NCI-H1105 treated with DMSO at 0.1 percent for 48 hours (cell line): ENCODE results near the gene CTDSPL.

Experiments used
- DNase-seq: peaks from one replicate; lab custom pipeline; 2025; lab: John Stamatoyannopoulos, UW

Gene CTDSPL

DNA sequence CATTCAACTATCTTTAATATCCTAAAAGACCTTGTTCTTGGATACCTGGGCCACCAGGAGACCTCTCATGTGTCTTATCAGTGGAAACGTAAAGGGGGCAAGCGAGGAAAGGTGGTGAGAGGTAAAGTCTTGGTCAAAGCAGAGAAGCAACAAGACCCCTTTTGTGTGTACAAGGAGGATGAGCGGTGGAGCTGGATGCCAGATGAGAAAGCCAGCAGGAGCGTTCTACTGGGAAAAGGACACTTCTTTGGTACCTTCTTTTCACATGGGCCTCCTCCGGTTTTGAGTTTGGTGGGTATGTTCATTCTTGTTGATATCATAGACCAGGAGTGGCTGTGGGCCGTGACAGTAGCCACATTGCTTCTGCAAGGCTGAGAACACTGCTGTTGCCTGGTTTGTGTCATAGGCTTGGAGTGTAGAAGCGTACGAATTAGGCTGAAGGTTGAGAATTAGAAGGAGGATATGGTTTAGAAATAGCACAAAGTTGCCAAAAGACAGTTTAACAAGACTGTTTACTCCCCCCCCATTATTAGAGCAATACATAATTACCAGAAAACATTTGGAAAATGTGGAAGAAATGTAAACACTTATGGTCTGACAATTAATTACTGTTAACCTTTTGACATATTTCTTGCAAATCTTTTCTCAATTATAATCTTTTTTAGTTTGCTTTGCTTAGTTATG lies 82.1 kb downstream of the CTDSPL start:
- DNase-seq = no peak

GRCh38 chr3:37944391-37944842 lies 82.7 kb downstream of the CTDSPL start:
- no peak for DNase-seq

DNA sequence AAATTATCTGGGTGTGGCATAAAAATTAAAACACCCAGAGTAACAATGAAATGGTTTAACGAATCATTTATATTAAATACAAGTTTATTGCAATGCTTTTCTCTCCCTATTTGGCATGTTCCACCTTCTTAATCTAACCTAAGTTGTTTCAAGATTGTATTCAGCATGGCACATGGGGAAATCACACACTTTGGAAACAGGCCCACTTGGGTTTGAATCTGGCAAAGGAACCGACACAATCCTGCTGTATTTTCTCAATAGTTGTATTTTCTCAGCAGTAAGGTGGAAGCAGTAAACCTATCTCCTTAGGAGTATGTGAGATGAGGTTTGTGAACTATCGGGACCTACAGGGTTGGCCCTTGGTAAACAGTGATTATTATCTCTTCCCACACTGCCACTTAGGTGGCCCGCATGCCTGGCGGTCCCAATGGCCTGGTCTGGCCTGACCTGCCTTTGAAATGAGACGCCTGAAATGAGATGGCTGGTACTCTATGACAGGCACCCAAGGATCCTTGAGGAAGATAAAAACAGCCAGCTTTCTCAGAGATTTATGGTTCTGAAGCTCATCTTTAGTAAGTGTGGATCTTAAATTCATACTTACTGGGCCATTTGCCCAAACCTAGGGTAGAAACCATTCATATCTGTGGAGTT lies 83.6 kb downstream of the CTDSPL start:
- no peak for DNase-seq

GRCh38 chr3:37945807-37946530 lies 84.3 kb downstream of the CTDSPL start:
- DNase-seq = no peak

- DNase-seq = no peak
These were observed 84.8 kb downstream of the CTDSPL start for GRCh38 chr3:37946531-37946889.

DNA sequence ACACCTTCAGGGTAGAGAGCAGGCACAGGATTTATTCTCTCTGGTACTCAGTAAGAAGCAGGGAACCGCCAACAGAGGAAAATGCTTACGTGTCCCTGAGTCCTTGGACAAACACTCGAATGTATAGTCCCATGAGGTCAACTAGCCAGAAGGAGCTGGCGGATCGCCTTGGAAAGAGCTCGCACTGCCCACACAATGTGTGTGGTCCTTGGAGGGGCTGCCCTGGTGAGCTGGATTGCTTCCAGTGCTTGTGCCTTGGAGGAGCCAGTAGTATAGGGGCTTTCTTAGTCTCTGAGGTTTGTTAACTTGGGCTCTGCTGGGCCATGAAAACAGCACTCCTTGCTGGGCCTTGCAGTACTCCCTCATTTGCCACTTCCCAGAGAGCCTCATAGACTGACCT lies 88.2 kb downstream of the CTDSPL start:
- DNase-seq = no peak

- DNase-seq = no peak
These were observed 90.9 kb downstream of the CTDSPL start for GRCh38 chr3:37952564-37952963.

DNA sequence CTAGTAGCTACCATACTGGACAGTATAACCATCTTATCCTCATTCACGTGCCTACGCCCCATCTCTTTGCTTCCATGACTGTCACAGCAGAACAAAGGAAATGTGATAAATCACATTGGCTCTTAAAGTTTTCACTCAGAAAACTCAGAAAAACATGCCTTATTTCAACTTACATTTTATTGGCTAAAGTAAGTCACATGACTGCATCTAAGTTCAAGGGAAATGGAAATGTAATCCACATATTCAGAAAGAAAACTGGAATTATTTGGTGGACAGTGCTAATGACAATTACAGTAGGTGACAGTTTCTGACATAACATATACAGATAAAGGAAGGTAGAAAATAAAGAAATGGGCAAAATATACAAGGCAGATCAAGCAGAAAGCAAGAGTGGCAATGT lies 91.5 kb downstream of the CTDSPL start:
- DNase-seq = no peak

- no peak for DNase-seq
These were observed 92.2 kb downstream of the CTDSPL start for GRCh38 chr3:37953707-37954394.

- DNase-seq = no peak
These were observed 93.2 kb downstream of the CTDSPL start for GRCh38 chr3:37954881-37955280.

- DNase-seq = no peak
These were observed 94.4 kb downstream of the CTDSPL start for GRCh38 chr3:37955918-37956707.

DNA sequence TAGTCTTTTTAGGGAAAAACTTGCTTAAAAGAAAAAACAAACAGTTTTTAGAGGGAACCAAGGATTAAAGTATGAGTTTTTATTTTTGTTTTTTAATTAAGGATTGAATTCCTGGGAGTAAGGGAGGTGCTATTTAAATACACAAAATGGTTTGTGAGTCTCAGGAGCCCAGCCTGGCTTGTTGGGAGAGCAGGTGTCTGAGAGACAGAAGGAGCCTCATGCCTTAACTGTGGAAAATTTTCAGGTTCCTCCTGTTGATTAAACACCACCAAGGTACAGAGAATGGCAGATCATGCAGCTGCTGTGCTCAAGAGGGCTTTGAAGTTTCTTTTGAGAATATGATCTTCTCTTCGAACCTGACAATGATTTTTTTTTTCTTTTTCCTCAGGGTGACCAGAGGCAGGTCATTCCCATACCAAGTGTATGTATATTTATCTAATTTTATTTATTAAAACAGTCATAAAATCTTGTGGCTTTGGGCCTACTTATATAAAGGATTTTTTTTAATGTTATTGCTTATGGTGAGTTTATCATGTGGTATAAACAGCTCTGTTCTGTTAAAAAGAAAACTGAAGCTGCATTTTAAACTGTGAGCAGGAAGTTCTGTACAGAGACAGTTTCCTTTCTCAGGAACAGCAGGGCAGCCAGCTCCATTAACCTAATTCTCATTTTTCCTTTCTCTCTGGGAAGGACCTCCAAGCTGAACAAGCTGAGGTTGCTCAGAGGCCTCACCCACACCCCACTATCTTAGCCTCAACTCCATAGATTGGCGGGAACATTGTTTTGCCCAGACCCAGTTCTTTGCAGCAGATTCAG lies 95.3 kb downstream of the CTDSPL start:
- DNase-seq = no peak

DNA sequence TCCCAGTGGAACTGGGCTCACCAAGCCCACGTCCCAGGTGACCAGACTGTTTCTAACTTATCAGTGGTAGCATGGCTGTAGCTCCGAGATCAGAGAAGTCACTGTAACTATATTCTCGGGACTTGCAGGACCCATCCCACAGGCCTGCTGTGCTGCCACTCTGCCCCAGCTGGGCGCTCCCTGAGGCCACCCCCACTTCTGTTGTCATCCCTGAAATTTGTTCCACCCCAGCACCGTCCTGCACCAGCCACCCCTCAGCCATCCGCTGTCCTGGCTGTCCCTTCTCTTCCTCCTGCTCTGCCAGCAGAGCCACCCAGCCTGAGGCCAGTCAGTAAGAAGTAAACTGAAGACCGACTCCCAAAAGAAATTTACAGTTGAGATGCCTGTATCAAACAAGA lies 95.9 kb downstream of the CTDSPL start:
- DNase-seq = no peak

DNA sequence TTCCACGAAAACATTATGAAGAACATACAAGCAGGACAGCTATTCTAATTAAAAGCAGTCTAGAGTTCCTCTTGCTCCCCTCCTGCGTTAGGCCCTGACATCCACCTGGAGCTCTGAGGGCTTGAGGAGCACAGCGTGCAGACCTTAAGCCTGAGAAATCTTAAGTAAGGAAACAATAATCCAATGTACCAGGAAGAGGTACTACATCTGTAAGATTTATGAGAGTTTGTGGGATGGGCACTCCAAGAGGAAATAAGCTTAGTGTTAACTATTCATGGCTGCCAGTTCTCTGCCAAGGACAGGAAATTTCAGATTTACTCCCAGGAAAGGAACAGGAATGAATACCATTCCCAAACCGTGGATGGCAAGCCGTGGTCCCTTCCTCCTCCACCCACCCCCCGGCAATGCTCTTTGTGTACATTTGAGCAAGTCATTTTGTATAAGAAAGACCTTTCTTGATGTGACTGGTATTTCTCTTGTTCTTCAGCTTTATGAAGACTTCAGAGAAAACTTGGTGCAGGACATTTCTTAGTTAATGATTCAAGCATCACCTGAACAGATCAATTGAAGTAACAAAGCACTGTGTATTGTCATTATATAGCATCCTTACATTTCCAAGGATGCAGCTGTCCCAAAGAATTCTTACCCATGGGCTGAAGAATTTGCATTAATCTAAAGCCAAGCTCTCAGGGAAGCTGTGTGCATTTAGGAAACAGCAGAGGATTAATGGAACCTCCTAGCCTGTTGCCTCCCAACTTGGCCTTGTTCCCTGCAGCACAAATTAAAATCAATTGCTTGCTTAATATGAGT lies 100.1 kb downstream of the CTDSPL start:
- no peak for DNase-seq

- no peak for DNase-seq
These were observed 101.3 kb downstream of the CTDSPL start for GRCh38 chr3:37963016-37963415.

DNA sequence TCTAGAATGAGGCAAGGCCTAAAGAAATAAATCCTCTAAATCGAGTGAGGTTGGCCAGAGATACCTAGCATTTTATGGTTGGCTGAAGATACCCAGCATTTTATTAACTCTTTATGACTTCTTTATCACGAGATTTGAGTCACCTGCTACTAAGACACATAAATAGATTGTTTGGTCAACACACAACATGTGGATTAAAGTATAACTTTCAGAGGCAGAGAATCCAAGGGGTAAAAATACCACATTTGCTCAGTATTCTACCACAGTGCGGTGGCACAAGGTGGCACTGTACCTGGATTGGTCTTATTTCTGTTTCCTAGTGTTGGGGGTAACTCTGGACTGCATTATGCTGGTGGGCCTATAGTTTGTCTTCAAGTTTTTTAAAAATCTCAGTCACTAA lies 102.0 kb downstream of the CTDSPL start:
- DNase-seq = no peak

DNA sequence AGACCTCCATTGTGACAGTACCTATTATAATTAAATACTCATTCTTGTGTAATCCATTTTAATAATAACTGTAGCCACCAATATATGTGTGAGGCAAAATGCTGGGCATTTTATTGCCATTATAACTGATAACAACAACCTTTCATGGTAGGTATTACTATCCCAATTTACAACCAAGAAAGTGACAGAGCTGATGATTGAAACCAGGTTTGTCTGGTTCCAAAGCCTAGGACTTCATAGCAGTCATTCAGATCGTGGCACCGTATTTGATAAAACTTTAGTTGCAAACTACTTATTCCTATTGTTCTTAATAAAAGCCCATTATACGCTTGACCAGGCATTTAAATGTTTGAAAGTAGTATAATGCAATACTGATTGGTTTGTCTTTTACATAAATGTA lies 102.5 kb downstream of the CTDSPL start:
- DNase-seq = no peak

- DNase-seq = no peak
These were observed 103.0 kb downstream of the CTDSPL start for GRCh38 chr3:37964716-37965115.

- peak; percentile 11 for DNase-seq
These were observed 105.7 kb downstream of the CTDSPL start for GRCh38 chr3:37967260-37967881.

- no peak for DNase-seq
These were observed 106.5 kb downstream of the CTDSPL start for GRCh38 chr3:37968199-37968598.
